PC-9 (cell line): Measurements from ENCODE around the gene OR7A10.
"Not testable (repeated sequence)": the region's sequence is repeated elsewhere in the genome, so short reads cannot be mapped to it uniquely, and the experiment has no call there.

Source experiments
- CTCF ChIP-seq: fragments of 200-600 bp; sonication (generic); conservative IDR thresholded peaks from 2 replicates; pipeline ENCODE4 v1.6.1; 2017; ENCODE audit warnings: mixed run types, antibody characterized with exemption, mild to moderate bottlenecking, moderate library complexity
- EZH2 ChIP-seq: fragments of 200-600 bp; sonication (generic); IDR thresholded peaks from 2 replicates; pipeline ENCODE4 v1.8.0; 2017; ENCODE audit warnings: antibody characterized with exemption, low read depth

GRCh38 chr19:14792250-14792649 is 56.5 kb downstream of the OR7A10 start:
- not testable (repeated sequence) for TF ChIP-seq EZH2, CTCF
